Central memory CD4-positive, alpha-beta T cell (primary cell): ENCODE measurements around the gene HDAC2.
"Not testable (repeated sequence)": the region's sequence is repeated elsewhere in the genome, so short reads cannot be mapped to it uniquely, and the experiment has no call there.

Experiments
- DNase-seq: peaks from one replicate; pipeline ENCODE4 v3.0.0; 2022

Gene HDAC2

DNA sequence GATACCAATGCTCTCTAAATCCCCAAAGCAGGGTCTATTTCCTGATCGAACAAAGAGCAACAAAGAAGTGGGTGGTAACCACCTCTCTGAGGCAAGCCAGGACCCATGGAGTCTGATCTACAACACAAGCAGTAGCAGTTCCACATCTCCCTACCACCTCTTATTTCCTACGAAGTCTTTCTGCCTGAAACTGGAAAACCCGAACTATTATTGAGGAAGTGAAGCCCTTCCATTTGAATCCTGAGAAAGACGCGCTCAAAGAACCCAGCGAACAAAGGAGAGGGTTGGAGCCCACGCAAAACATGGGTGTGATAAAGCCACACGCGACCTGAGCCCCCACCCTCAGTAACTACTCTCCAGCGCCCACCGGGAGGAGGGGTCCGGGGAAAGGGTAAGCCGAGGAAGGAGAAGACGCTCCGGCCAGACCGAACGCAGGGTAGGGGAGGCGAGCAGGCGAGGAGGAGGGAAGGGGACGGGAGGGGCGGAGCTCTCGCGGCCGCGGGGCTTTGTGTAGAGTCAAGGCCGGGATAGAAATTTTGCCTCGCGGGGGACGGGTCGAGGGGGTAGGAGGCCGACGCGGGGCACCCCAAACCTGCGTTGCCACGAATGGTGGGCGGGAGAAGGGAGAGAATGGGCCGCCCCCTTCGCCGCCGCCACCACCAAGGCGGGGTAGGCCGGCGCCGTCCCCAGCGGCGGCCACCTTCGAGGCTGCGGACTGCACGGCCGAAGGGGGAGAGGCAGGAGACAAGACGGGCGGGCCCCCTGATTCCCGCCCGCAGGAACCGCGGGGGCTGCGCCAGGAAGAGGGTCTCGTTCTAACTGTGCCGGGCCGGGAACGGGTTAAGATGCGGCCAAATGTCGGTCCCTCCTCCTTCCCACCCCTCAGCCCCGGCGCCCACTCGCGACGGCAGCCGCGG is 802 bp downstream of the HDAC2 start:
- peak; percentile 36 for DNase-seq

DNA sequence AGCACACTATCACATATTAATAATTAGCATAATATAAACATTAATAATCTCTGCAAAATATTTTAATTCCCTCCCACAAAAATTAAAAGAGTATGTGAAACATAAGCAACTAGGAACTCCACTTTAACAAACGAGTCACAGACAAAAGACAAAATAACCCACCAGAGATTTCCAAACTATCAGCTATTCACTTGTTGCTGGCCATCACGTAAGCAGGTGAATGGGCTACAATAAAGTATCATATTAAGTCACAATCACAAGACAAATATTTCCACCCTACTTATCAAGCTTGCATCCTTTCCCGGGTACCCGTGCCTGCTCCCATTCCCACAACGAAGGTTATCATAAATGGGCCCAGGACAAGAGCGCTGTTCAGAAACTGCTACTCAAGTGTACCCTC is 2.5 kb downstream of the HDAC2 start:
- no peak for DNase-seq

DNA sequence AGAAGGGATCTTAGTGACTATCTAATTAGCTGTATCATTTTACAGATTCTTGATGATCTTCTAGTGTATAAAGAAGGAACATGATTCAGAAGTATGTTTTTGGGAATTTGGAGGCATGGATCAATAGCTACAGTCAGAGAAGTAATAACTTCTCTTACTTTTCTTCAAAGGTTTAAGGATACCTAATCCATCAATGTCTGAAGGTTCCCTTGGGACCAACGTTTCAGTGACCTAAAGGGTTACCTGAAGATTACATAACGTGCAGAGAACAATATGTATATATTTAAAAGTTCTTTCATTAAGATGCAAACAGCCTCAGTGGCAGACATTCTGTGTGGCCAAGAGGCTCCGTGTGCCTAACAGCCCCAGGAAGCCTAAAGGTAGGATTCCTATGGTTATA is 3.2 kb downstream of the HDAC2 start:
- no peak for DNase-seq

DNA sequence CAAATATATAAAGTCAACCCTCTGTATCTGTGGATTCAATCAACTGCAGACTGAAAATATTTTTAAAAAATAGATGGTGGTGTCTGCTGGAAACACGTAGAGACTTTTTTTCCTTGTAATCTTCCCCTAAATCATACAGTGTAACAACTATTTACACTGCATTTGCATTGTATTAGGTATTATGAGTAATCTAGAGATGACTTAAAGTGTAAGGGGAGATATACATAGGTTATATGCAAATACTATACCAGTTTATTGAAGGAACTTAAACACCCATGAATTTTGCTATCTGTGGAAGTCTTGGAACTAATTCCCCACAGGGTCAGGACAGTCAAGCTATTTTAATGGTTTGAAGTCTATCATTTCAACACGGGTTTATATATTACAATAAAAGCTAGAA is 10.2 kb downstream of the HDAC2 start:
- no peak for DNase-seq

DNA sequence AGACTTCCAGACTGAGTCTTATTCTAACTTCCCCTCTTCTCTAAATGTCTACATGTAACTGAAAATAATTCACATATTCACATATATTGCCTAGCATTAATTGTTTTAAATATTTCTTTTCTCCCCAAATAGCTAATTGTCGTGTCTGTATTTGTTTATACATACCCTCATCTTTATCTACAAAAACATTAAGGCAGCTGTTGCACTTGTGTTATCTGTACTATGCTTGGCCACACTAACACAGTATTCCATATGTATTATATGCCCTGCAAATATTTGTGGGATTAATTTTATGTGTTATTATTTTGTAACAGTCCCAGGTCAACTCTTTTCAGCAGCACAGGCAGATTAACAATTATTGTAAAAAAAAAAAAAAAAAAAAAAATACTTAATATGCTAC is 11.7 kb downstream of the HDAC2 start:
- DNase-seq, result no peak

DNA sequence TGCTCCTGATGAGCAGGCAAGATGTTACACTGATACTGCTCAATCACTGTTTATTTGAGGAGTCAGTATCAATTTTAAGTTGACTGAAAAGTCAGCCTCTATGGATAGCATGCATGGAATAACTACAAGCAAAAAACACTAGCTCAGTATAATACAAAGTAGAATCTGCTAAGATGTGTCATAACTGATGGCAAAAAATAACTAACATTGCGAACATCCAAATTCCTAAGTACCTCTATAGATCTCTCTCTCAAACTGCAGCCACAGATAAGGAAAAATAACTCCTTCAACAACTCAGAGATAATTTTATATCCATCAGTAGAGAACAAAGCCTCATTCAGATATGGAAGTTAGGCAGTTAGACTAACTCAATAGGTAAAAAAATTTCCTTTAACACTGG is 16.3 kb downstream of the HDAC2 start:
- DNase-seq, result no peak

DNA sequence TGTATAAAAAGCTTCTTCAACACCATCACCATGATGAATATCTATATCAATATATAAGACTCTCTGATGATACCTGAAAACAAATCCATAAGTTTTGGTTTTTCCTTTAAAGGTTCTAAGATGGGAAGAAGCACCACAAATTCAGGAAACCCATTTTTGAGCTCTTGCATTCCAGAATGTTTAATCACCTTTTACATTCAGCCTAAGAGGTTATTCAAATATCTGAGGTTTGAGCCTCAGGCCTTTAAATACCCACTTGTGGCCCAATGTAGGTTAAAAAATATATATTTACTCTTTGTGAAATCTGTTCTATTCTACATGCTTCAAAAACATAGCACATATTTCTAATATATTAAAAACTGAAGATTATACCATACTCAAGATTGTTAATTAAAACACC is 17.6 kb downstream of the HDAC2 start:
- DNase-seq, result no peak

DNA sequence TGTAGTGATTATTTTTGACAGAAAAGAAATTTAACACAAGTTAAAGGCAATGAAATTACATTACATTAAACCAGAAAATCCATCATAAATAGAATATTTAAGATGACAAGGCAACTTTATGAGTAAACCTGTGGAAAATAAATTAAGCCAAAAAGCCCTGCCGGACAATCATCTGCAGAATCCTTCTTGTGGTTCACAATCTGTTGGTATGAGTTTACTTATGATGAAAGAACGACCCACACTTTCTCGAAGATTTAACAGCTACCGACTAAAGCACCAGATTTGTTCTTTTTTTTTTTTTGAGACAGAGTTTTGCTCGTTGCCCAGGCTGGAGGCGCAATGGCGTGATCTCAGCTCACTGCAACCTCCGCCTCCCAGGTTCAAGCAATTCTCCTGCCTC is 21.4 kb downstream of the HDAC2 start:
- DNase-seq, result no peak

DNA sequence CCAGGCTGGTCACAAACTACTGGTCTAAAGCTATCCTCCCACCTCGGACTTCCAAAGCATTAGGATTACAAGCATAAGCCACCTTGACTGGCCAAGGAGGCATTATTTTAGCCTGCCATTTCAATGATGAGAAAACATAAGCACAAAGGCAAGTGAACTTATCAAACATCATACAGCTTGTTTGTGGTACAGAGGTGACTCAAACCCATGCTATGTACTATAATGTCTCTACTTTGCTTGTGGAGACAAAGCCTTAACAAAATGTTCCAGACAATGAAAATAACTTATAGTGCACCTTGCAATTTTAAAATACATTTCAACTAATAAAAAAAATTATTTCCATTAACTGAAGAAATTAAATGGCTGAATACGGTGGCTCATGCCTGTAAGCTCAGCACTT is 26.2 kb downstream of the HDAC2 start:
- no peak for DNase-seq

DNA sequence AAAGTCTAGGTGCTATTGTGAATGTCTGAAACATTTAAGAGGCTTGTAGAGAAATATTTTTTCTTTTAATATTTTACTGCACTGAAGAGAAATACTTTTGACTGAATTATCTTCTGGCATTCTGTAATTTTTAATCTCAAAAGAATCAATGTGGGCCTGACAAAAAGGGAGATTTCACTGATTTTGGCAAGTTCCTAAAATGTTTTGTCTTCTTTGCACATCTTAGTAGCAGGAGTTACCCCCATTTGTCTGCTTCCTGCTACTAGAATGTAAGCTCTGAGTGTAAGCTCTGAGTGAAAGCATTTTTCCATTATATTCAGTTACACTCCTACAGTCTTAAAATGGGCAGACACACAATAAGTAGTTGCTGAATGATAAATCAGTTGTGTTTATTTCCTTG is 31.1 kb downstream of the HDAC2 start:
- no peak for DNase-seq

DNA sequence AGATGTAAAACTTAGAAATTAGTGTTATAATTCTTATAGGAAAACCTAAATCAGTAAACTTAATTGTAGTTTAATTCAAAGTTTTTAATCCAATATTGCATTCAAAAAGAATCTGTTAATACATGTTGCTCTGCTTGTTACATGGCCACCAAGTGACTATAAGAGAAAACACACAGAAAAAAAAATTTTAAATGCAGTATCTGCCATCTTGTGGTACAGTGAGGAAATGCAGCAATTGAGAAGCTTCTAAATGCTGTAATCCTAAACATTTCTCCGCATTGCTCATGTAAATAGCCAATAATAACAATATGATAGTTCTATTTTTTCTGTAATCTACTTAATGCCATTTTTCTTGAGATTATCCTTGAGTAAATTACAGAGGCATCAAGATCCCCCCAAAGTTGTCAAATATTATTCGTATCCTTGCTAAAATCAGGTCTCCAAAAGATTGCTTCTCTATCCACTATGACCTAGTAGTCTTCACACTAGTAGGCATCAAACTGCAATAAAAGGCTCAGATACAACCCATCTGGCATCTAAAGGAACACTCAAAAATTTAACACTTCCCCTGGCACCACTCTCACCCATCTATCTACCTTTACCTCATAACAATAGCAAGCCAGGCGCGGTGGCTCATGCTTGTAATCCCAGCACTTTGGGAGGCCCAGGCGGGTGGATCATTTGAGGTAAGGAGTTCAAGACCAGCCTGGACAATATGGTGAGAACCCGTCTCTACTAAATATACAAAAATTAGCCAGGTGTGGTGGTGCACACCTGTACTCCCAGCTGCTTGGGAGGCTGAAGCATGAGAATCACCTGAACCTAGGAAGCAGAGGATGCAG is 34.6 kb downstream of the HDAC2 start:
- peak; percentile 3 for DNase-seq

DNA sequence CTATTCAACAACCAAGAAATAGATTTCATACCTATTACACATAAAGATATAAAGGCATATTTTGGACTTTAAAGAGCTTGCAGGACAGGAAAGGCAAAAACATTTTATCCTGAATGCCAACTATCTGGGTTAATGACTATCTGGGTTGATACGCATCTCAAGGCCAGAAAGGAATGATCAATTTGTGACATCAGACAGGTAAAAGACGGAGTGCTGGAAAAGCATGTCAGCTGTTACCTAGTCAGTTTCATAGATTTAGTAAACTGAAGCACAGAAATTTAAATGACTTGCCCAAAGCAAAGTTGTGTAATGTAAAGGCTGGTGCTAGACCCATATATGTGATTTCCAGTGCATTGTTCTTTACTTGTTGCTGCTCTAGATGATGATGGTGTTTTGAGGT is 36.8 kb downstream of the HDAC2 start:
- no peak for DNase-seq

DNA sequence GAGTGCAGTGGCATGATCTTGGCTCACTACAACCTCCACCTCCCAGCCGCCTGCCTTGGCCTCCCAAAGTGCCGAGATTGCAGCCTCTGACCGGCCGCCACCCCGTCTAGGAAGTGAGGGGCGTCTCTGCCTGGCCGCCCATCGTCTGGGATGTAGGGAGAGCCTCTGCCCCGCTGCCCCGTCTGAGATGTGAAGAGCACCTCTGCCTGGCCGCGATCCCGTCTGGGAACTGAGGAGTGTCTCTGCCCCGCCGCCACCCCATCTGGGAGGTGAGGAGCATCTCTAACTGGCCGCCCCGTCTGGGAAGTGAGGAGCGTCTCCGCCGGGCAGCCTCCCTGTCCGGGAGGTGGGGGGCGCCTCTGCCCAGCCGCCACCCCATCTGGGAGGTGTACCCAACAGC is 39.0 kb downstream of the HDAC2 start:
- not testable (repeated sequence) for DNase-seq

DNA sequence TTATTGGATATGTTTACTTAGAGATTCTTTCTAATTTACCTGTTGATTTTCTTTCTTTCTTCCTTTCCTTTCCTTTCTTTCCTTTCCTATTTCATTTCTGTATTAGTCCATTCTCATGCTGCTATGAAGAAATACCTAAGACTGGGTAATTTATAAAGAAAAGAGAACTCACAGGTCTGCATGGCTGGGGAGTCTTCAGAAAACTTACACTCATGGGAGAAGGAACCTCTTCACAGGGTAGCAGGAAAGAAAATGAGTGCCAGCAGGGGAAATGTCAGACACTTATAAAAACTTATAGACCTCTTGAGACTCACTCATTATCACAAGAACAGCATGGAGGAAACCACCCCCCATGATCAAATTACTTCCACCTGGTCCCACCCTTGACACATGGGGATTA is 40.8 kb downstream of the HDAC2 start:
- no peak for DNase-seq

DNA sequence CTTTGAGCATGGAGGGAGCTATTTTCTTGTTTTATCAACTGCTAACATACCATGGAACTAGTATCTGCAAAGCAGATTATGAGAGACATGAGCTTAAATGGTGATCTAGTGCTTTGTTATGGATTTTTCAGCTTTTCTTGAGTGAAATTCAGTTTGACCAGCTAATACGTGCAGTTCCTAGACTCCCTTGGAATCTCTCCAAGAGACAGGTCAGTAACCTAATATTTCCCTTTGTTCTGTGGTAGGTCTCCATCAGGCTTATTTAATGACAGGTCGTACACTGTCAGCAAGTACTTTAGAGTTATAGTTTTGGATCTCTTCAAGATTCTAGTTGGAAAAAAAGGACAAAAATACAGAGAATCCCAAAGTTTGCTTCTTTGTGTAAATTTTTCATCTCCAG is 43.9 kb downstream of the HDAC2 start:
- no peak for DNase-seq

DNA sequence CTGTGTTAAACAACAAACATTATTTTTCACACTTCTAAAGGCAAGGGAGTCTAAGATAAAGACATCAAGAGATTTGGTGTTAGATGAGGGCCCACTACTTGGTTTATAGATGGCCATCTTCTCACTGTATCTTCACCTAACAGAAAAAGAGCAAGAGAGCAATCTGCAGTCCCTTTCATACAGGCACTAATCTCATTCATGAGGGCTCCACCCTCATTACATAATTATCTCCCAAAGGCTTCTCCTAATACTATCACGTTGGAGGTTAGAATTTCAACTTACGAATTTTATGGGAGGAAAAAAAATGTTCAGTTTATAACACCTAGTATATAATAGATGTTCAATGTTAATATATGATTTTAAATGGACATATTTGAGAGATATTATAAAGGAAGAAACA is 45.6 kb downstream of the HDAC2 start:
- DNase-seq, result no peak

DNA sequence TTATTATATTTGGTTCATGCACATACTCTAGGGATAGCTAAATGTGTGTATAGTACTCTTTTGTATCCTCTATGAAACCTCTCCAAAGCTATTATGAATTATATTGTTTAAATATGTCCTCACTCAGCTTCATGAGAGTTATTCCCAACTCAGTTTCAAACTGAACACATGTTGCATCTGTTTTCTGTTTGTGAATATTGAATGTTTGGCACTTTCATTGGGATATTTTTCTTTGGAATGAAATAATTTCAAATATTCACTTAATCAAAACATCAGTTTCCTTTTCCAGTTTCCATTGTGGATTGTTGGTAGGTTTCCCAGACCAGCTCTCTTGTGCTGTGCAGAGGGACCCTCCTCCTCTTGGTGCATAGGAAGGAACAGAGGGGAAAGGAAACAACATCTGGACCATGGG is 46.6 kb downstream of the HDAC2 start:
- DNase-seq, result no peak

DNA sequence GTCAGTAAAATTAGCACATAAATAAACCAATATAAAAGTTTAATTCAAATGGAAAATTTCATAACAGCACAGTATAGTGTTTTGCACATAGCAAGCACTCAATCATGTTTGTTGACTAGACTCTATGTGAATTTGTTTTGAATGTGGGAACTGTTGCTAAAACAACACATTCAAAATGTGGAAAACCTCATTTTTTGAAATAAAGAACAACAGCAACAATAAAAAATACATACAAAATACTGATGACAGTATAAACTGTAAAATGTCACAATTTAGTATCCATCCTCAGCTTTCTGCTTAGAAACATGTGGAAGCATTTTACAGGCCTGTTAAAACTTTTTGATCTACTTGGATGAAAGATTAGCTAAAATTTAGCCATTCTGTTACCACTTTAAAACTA is 47.4 kb downstream of the HDAC2 start:
- DNase-seq, result no peak

DNA sequence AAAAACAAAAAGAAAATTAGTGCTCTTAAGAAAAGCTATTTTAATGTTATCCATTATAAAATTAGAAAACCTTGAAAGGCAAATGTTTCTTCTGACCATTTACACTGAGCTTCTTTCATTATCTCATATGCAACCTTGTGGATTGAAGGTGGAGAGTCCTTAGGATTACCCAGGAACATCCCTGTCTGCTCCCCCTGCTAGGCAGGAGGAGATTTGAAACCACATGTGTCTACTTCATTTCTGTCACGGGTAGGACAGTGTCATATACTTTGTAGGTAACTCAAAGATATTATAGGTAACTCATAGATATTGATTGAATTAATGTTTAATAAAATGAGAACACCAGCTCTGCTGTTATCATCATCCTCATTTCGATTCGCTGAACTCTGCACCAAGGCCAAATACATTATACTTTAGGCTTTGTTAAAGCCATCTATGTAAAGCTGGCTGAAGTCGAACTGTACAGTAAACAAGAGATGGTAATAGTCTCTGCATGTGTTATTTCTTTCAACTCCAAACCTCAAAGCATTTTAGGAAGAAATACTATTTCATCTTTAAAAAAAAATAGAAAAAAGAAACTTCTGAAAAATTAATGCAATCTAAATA is 49.5 kb downstream of the HDAC2 start:
- DNase-seq, result no peak

DNA sequence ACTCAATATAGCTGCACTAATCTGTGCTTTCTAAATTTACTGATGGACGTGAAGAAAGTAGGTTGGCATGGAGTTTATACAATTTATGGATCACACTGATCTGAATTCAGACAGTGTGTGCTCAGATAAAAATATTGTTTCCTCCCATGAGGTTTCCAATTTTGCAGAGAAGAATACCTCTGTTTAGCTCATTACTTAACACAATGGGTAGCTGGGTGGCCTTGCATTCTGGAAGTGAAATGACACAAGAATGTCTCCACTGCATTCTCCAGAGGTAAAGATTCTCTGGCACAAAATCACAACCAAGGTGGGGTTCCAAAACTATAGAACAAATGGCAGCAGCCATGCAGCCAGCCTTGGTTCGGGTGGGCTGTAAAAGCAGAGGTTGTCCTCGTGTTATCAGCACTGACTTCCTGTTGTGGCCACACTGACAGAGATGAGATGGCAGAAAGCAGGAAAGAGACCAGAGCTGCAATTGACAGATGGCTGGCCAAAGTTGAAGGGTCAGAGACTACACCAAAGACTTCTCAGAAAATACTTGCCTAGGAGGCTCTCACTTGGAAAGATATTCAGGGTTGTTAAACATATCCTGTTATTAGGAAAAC is 50.2 kb downstream of the HDAC2 start:
- no peak for DNase-seq

DNA sequence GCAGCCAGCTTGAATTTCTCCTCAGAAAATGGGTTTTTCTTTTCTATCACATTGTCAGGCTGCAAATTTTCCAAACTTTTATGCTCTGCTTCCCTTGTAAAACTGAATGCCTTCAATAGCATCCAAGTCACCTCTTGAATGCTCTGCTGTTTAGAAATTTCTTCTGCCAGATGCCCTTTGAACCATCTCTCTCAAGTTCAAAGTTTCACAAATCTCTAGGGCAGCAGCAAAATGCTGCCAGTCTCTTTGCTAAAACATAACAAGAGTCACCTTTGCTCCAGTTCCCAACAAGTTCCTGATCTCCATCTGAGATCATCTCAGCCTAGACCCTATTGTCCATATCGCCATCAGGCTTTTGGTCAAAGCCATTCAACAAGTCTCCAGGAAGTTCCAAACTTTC is 60.7 kb downstream of the HDAC2 start:
- not testable (repeated sequence) for DNase-seq

DNA sequence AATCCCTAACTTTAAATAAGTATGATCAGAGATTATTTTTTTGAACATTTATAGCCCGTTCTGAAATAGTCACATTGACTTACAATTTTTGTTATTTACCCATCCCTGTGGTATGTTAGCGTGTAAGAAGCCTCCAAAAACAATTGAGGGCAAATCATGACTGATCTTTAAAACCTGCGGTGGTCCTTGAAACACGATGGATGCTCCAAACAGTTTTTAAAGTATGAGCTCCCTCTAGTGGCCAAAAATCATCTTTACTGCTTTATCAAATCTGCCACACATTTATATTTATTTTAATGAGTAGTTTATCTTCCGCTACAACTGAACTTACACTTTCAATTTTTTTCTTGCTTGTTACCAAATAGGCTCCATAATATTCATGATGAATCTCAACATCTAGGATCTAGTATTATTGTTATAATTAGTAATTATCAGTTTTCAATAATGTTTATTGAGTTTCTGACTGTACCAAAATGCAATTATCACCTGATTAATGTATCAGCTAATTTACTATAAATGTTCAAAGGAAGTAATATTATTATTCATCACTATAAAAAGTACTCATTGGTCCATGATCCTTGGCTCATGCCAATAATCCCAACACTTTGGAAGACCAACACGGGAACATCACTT is 61.6 kb downstream of the HDAC2 start:
- DNase-seq, result peak; percentile 17

DNA sequence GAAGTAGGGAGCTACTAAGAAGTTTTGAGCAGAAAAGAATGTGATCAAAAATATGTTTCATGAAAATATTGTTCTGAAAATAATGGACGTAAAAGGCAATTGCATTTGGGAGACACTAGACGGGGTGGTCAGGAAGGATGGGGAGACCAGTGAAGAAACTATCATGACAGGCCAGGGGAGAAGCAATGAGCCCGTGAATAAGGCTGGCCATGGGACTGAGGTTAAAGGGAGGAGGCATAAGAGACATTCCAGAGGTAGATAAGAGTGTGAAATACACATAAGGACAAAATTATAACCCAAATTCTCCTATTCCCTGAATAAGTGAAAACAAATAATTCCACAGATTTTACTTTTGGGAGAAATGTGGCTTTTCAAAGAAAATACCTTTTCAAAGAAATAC is 62.1 kb downstream of the HDAC2 start:
- no peak for DNase-seq
